Gastroesophageal sphincter (tissue), 4 donors: ENCODE data around the gene EXOC1. TPM values are rescaled to one million over a fixed set of nuclear protein-coding genes. Genes with fewer than 3 reads are reported as not detected.

Source experiments
- ATAC-seq: fragments of 150-250 bp; one replicate; pipeline ENCODE4 v1.9.1; 2016; ENCODE audit warnings: mild to moderate bottlenecking, moderate library complexity
- H3K27ac ChIP-seq, 4 donors: fragments of 200-600 bp; sonication (generic) in 3 of 4; 1 replicate in 3 of 4; 2 replicates in 1 of 4; pipeline ENCODE4 v1.5.1; 2016 to 2019
- H3K27me3 ChIP-seq: fragments of 200-600 bp; sonication (generic); one replicate; pipeline ENCODE4 v1.5.1; 2019
- H3K36me3 ChIP-seq, 2 donors: fragments of 200-600 bp; sonication (generic); one replicate each; pipeline ENCODE4 v1.5.1; 2019; ENCODE audit warnings: control low read depth in 1 of 2
- H3K4me1 ChIP-seq, 3 donors: fragments of 200-600 bp; sonication (generic); 1 replicate in 2 of 3; 2 replicates in 1 of 3; pipeline ENCODE4 v1.5.1; 2016 to 2019; ENCODE audit warnings: control low read depth in 2 of 3
- H3K4me3 ChIP-seq, 2 donors: fragments of 200-600 bp; sonication (generic); one replicate each; pipeline ENCODE4 v1.5.1; 2019; ENCODE audit warnings: mild to moderate bottlenecking in 1 of 2, moderate library complexity in 1 of 2
- H3K9me3 ChIP-seq, 3 donors: fragments of 200-600 bp; sonication (generic); one replicate each; pipeline ENCODE4 v1.5.1; 2017 to 2019; ENCODE audit warnings: control low read depth in 2 of 3
- CTCF ChIP-seq, 4 experiments: fragments of 200-600 bp in 2 of 4; fragments of 450-650 bp in 2 of 4; sonication (generic) in 1 of 4; IDR thresholded peaks; one replicate each; pipeline ENCODE4 v1.5.1; 2017 to 2019; ENCODE audit warnings: antibody characterized with exemption in 4 of 4, mild to moderate bottlenecking in 2 of 4, moderate library complexity in 2 of 4
- EP300 ChIP-seq: sonication (generic); formaldehyde crosslinking; IDR thresholded peaks from one replicate; pipeline ENCODE4 v1.6.1; 2017; ENCODE audit warnings: antibody characterized with exemption, mild to moderate bottlenecking
- POLR2A ChIP-seq, 2 donors: fragments of 450-650 bp; IDR thresholded peaks; one replicate each; pipeline ENCODE4 v1.6.1; 2017; ENCODE audit warnings: antibody characterized with exemption in 2 of 2, mild to moderate bottlenecking in 2 of 2, moderate library complexity in 1 of 2
- POLR2AphosphoS5 ChIP-seq: sonication (generic); formaldehyde crosslinking; IDR thresholded peaks from one replicate; pipeline ENCODE4 v1.6.1; 2017; ENCODE audit warnings: antibody characterized with exemption
- WGBS, 2 donors: methylation state at CpG; one replicate each; pipeline ENCODE4 v1.1.5; 2018; ENCODE audit warnings: low coverage in 1 of 2; 5-methylcytosine and 5-hydroxymethylcytosine counted together
- total RNA-seq, 4 donors: library from RNA; depleted of rRNA; stranded (reverse); fragments of >200 nt; gene quantifications; one replicate each; pipeline ENCODE4 v1.1.0, GENCODE V29; 2016

Gene EXOC1
- total RNA-seq, 4 donors from 2014 or later, result 30.2 to 48.6 (median 38.8) TPM

GRCh38 chr4:55884093-55884850 lies 30.8 kb downstream of the EXOC1 start:
- Histone ChIP-seq H3K27ac (no peak overlapping the region), H3K4me1 (peaks cover 0 to 10% (median 0%) of the 10 kb centered on the region in 3 donors), H3K36me3 (peaks cover 0 to 58% of the 10 kb centered on the region in 2 donors), H3K4me3 (no peak overlapping the region), H3K27me3 (no peaks in the 10 kb centered on the region), H3K9me3 (no peaks in the 10 kb centered on the region)
- TF ChIP-seq POLR2AphosphoS5, result no peak
- no peak for TF ChIP-seq CTCF (IDR thresholded peaks at IDR 0.05)
- TF ChIP-seq EP300, result no peak
- TF ChIP-seq POLR2A (IDR thresholded peaks at IDR 0.05), result no peak
- no peak for ATAC-seq
- 74 to 81% methylated on average over 2 of the region's 2 CpGs for WGBS, 2 donors

- TF ChIP-seq POLR2AphosphoS5, result no peak
- TF ChIP-seq CTCF (IDR thresholded peaks at IDR 0.05), result no peak
- no peak for TF ChIP-seq EP300
- TF ChIP-seq POLR2A (IDR thresholded peaks at IDR 0.05), result no peak
- ATAC-seq, result no peak
- Histone ChIP-seq H3K27ac (no peak overlapping the region), H3K27me3 (no peaks in the 10 kb centered on the region), H3K4me1 (peaks cover 0 to 10% (median 0%) of the 10 kb centered on the region in 3 donors), H3K9me3 (no peaks in the 10 kb centered on the region), H3K4me3 (no peak overlapping the region), H3K36me3 (peaks cover 0 to 57% of the 10 kb centered on the region in 2 donors)
- WGBS, 2 donors, result 71 to 95% methylated on average over 1 of the region's 1 CpG
Measured at GRCh38 chr4:55884851-55885219, 31.4 kb downstream of the EXOC1 start.

GRCh38 chr4:55887594-55887993 lies 34.1 kb downstream of the EXOC1 start:
- Histone ChIP-seq H3K4me1 (peaks cover 0 to 10% (median 0%) of the 10 kb centered on the region in 3 donors), H3K27me3 (no peaks in the 10 kb centered on the region), H3K9me3 (no peaks in the 10 kb centered on the region), H3K4me3 (no peak overlapping the region), H3K36me3 (peaks cover 0 to 52% of the 10 kb centered on the region in 2 donors), H3K27ac (no peak overlapping the region)
- TF ChIP-seq EP300 (no peak), POLR2AphosphoS5 (no peak), POLR2A (IDR thresholded peaks at IDR 0.05) (no peak), CTCF (IDR thresholded peaks at IDR 0.05) (no peak)
- no peak for ATAC-seq
- 86 to 90% methylated on average over 1 of the region's 1 CpG for WGBS, 2 donors

- H3K9me3 ChIP-seq, result no peaks in the 10 kb centered on the region
- no peak for ATAC-seq
- peaks cover 0 to 73% of the 10 kb centered on the region in 2 donors for H3K36me3 ChIP-seq
- peaks cover 0 to 8% (median 0%) of the 10 kb centered on the region in 3 donors for H3K4me1 ChIP-seq
- 64 to 67% methylated on average over 2 of the region's 2 CpGs for WGBS, 2 donors
- no peak overlapping the region for H3K27ac ChIP-seq
- no peaks in the 10 kb centered on the region for H3K27me3 ChIP-seq
- TF ChIP-seq CTCF (IDR thresholded peaks at IDR 0.05) (no peak), EP300 (no peak), POLR2A (IDR thresholded peaks at IDR 0.05) (no peak), POLR2AphosphoS5 (no peak)
- H3K4me3 ChIP-seq, result no peak overlapping the region
Measured at GRCh38 chr4:55892156-55892555, 38.7 kb downstream of the EXOC1 start.

- WGBS, 2 donors, result 85 to 89% methylated on average over 3 of the region's 3 CpGs
- Histone ChIP-seq H3K27ac (no peak overlapping the region), H3K4me1 (peaks cover 0 to 8% (median 0%) of the 10 kb centered on the region in 3 donors), H3K36me3 (peaks cover 0 to 83% of the 10 kb centered on the region in 2 donors), H3K9me3 (no peaks in the 10 kb centered on the region), H3K4me3 (no peak overlapping the region), H3K27me3 (no peaks in the 10 kb centered on the region)
- no peak for ATAC-seq
- TF ChIP-seq POLR2AphosphoS5 (no peak), POLR2A (IDR thresholded peaks at IDR 0.05) (no peak), CTCF (IDR thresholded peaks at IDR 0.05) (no peak), EP300 (no peak)
Measured at GRCh38 chr4:55896622-55897021, 43.2 kb downstream of the EXOC1 start.
